Activated CD4-positive, alpha-beta memory T cell treated with anti-CD3 and anti-CD28 coated beads, Interleukin-2, amount 10 ng/mL, durations not matched to agents 7 days and 5 days (primary cell): ENCODE data around the gene ENTHD1. TPM values are rescaled to one million over a fixed set of nuclear protein-coding genes. Genes with fewer than 3 reads are reported as not detected.

Source experiments
- CTCF ChIA-PET: fragments of 350-600 bp; sonication (Branson Sonifier 250); formaldehyde crosslinking; loops from one replicate; lab custom pipeline; 2021; ENCODE audit warnings: antibody characterized with exemption, inconsistent platforms; lab: Charles Lee
- POLR2A ChIA-PET: fragments of 350-600 bp; sonication (Branson Sonifier 250); formaldehyde crosslinking; loops from one replicate; lab custom pipeline; 2021; ENCODE audit warnings: antibody characterized with exemption; lab: Charles Lee
- DNase-seq: peaks from one replicate; pipeline ENCODE4 v3.0.0-alpha.2; 2020
- H3K27ac Mint-ChIP-seq: one replicate; pipeline ENCODE4 v1.8.0; 2021; ENCODE audit warnings: mild to moderate bottlenecking, mixed read lengths
- H3K27me3 Mint-ChIP-seq: one replicate; pipeline ENCODE4 v1.8.0; 2021; ENCODE audit warnings: mixed read lengths
- H3K36me3 Mint-ChIP-seq: one replicate; pipeline ENCODE4 v1.8.0; 2021; ENCODE audit warnings: low read depth, mixed read lengths
- H3K4me1 Mint-ChIP-seq: one replicate; pipeline ENCODE4 v1.8.0; 2021; ENCODE audit warnings: mixed read lengths
- H3K4me3 Mint-ChIP-seq: one replicate; pipeline ENCODE4 v1.8.0; 2021; ENCODE audit warnings: mild to moderate bottlenecking, mixed read lengths
- H3K9me3 Mint-ChIP-seq: one replicate; pipeline ENCODE4 v1.8.0; 2021; ENCODE audit warnings: mixed read lengths
- total RNA-seq, 2 experiments: library from RNA; stranded (reverse); gene quantifications; one replicate each; pipeline ENCODE4 v1.2.3, GENCODE V29; 2021

Gene ENTHD1
- total RNA-seq, 2 experiments from 2014 or later, result 0.13 TPM; not detected in 1

GRCh38 chr22:39789788-39790187 is 103.8 kb downstream of the ENTHD1 start:
- H3K27me3 Mint-ChIP-seq, result peaks cover 3% of the 10 kb centered on the region
- ChIA-PET CTCF (no interaction called here), POLR2A (no interaction called here)
- H3K27ac Mint-ChIP-seq, result no peak overlapping the region
- no peak overlapping the region for H3K4me3 Mint-ChIP-seq
- H3K9me3 Mint-ChIP-seq, result peaks cover 1% of the 10 kb centered on the region
- no peaks in the 10 kb centered on the region for H3K36me3 Mint-ChIP-seq
- DNase-seq, result no peak
- H3K4me1 Mint-ChIP-seq, result peaks cover 2% of the 10 kb centered on the region

GRCh38 chr22:39785232-39785631 is 108.3 kb downstream of the ENTHD1 start:
- ChIA-PET CTCF (no interaction called here), POLR2A (no interaction called here)
- no peaks in the 10 kb centered on the region for H3K36me3 Mint-ChIP-seq
- H3K4me1 Mint-ChIP-seq, result peaks cover 2% of the 10 kb centered on the region
- no peak for DNase-seq
- no peaks in the 10 kb centered on the region for H3K9me3 Mint-ChIP-seq
- no peak overlapping the region for H3K27ac Mint-ChIP-seq
- H3K27me3 Mint-ChIP-seq, result peaks cover 6% of the 10 kb centered on the region
- H3K4me3 Mint-ChIP-seq, result no peak overlapping the region

- Mint-ChIP-seq H3K27me3 (no peaks in the 10 kb centered on the region), H3K9me3 (no peaks in the 10 kb centered on the region), H3K4me1 (peaks cover 38% of the 10 kb centered on the region), H3K36me3 (no peaks in the 10 kb centered on the region), H3K27ac (no peak overlapping the region), H3K4me3 (no peak overlapping the region)
- ChIA-PET CTCF (no interaction called here), POLR2A (no interaction called here)
- no peak for DNase-seq
These were observed 115.7 kb downstream of the ENTHD1 start for GRCh38 chr22:39777716-39778454.

- Mint-ChIP-seq H3K4me1 (peaks cover 44% of the 10 kb centered on the region), H3K36me3 (peaks cover 3% of the 10 kb centered on the region), H3K27ac (no peak overlapping the region), H3K27me3 (no peaks in the 10 kb centered on the region), H3K9me3 (peaks cover 5% of the 10 kb centered on the region), H3K4me3 (no peak overlapping the region)
- POLR2A ChIA-PET, result no interaction called here
- CTCF ChIA-PET, result interaction anchor here (0.5 to 1.8 kb wide), 2 partner anchors 20 to 23 kb away, joined by 3 to 7 read pairs; no protein-coding TSS in a partner anchor
- no peak for DNase-seq
These were observed 117.1 kb downstream of the ENTHD1 start for GRCh38 chr22:39776295-39777009.

- POLR2A ChIA-PET, result interaction anchor here (1.1 to 2.2 kb wide), 7 partner anchors 10 to 134 kb away, joined by 3 to 7 read pairs (median 3); partner anchors contain the start of gene GRAP2
- CTCF ChIA-PET, result interaction anchor here (0.8 to 1.4 kb wide), 3 partner anchors 143 to 251 kb away, joined by 3 to 4 read pairs (median 4); no protein-coding TSS in a partner anchor
- H3K4me1 Mint-ChIP-seq, result peaks cover 44% of the 10 kb centered on the region
These were observed 119.5 kb downstream of the ENTHD1 start for GRCh38 chr22:39773976-39774539.

GRCh38 chr22:39773503-39773902 is 120.1 kb downstream of the ENTHD1 start:
- DNase-seq, result no peak
- ChIA-PET CTCF (interaction anchor here (0.7 to 1.4 kb wide), 3 partner anchors 144 to 442 kb away, joined by 3 to 4 read pairs (median 3); no protein-coding TSS in a partner anchor), POLR2A (interaction anchor here (1.2 to 2.2 kb wide), 6 partner anchors 10 to 132 kb away, joined by 3 to 7 read pairs (median 4); partner anchors contain the start of gene GRAP2)
- peaks cover 44% of the 10 kb centered on the region for H3K4me1 Mint-ChIP-seq
- H3K36me3 Mint-ChIP-seq, result peaks cover 15% of the 10 kb centered on the region
- H3K9me3 Mint-ChIP-seq, result peaks cover 5% of the 10 kb centered on the region
- H3K27ac Mint-ChIP-seq, result peak overlapping the region; percentile 73
- H3K4me3 Mint-ChIP-seq, result peak overlapping the region; percentile 12
- H3K27me3 Mint-ChIP-seq, result peaks cover 1% of the 10 kb centered on the region

More at GRCh38 chr22:39773976-39774539, 119.5 kb downstream of the ENTHD1 start:
- Mint-ChIP-seq H3K9me3 (peaks cover 5% of the 10 kb centered on the region), H3K27ac (peak overlapping the region; percentile 73), H3K27me3 (peaks cover 1% of the 10 kb centered on the region), H3K36me3 (peaks cover 15% of the 10 kb centered on the region), H3K4me3 (peak overlapping the region; percentile 12)
- peak; percentile 69 for DNase-seq

GRCh38 chr22:39771486-39771885 is 122.1 kb downstream of the ENTHD1 start:
- Mint-ChIP-seq H3K9me3 (peaks cover 5% of the 10 kb centered on the region), H3K27me3 (peaks cover 1% of the 10 kb centered on the region), H3K36me3 (peaks cover 15% of the 10 kb centered on the region), H3K27ac (no peak overlapping the region), H3K4me3 (no peak overlapping the region), H3K4me1 (peaks cover 38% of the 10 kb centered on the region)
- no peak for DNase-seq
- CTCF ChIA-PET, result no interaction called here
- POLR2A ChIA-PET, result no interaction called here

- DNase-seq, result no peak
- Mint-ChIP-seq H3K4me3 (no peak overlapping the region), H3K4me1 (peaks cover 3% of the 10 kb centered on the region), H3K27me3 (peaks cover 1% of the 10 kb centered on the region), H3K36me3 (peaks cover 7% of the 10 kb centered on the region), H3K9me3 (no peaks in the 10 kb centered on the region), H3K27ac (no peak overlapping the region)
- ChIA-PET POLR2A (interaction anchor here (0.8 kb wide), 1 partner anchor 103 kb away, joined by 3 read pairs; no protein-coding TSS in a partner anchor), CTCF (no interaction called here)
These were observed 127.9 kb downstream of the ENTHD1 start for GRCh38 chr22:39765661-39766060.

GRCh38 chr22:39765046-39765445 is 128.5 kb downstream of the ENTHD1 start:
- Mint-ChIP-seq H3K36me3 (peaks cover 7% of the 10 kb centered on the region), H3K4me3 (no peak overlapping the region), H3K9me3 (no peaks in the 10 kb centered on the region), H3K4me1 (peaks cover 3% of the 10 kb centered on the region), H3K27ac (no peak overlapping the region), H3K27me3 (peaks cover 1% of the 10 kb centered on the region)
- DNase-seq, result no peak
- ChIA-PET CTCF (no interaction called here), POLR2A (no interaction called here)

GRCh38 chr22:39763276-39763675 is 130.3 kb downstream of the ENTHD1 start:
- POLR2A ChIA-PET, result interaction anchor here (1.0 kb wide), 1 partner anchor 10 kb away, joined by 3 read pairs; no protein-coding TSS in a partner anchor
- Mint-ChIP-seq H3K27me3 (peaks cover 2% of the 10 kb centered on the region), H3K4me1 (peaks cover 3% of the 10 kb centered on the region), H3K9me3 (no peaks in the 10 kb centered on the region), H3K4me3 (no peak overlapping the region), H3K36me3 (no peaks in the 10 kb centered on the region), H3K27ac (no peak overlapping the region)
- CTCF ChIA-PET, result no interaction called here
- DNase-seq, result no peak

- CTCF ChIA-PET, result no interaction called here
- peaks cover 24% of the 10 kb centered on the region for H3K4me1 Mint-ChIP-seq
These were observed 142.8 kb downstream of the ENTHD1 start for GRCh38 chr22:39750759-39751158.

GRCh38 chr22:39748877-39749276 is 144.7 kb downstream of the ENTHD1 start:
- CTCF ChIA-PET, result no interaction called here
- Mint-ChIP-seq H3K4me3 (no peak overlapping the region), H3K36me3 (no peaks in the 10 kb centered on the region), H3K27ac (no peak overlapping the region), H3K27me3 (peaks cover 12% of the 10 kb centered on the region), H3K4me1 (peaks cover 36% of the 10 kb centered on the region), H3K9me3 (no peaks in the 10 kb centered on the region)
- DNase-seq, result no peak
- POLR2A ChIA-PET, result no interaction called here

More at GRCh38 chr22:39750759-39751158, 142.8 kb downstream of the ENTHD1 start:
- Mint-ChIP-seq H3K36me3 (no peaks in the 10 kb centered on the region), H3K4me3 (no peak overlapping the region), H3K9me3 (no peaks in the 10 kb centered on the region), H3K27me3 (peaks cover 7% of the 10 kb centered on the region), H3K27ac (no peak overlapping the region)
- POLR2A ChIA-PET, result interaction anchor here (0.9 kb wide), 1 partner anchor 170 kb away, joined by 3 read pairs; no protein-coding TSS in a partner anchor
- no peak for DNase-seq
